GM18861 (cell line): Measurements from ENCODE around the gene CD55.
"Not testable (repeated sequence)": the region's sequence is repeated elsewhere in the genome, so short reads cannot be mapped to it uniquely, and the experiment has no call there.

ENCODE experiments used
- ATAC-seq: cut with Tn5 transposase; IDR thresholded peaks from one replicate; pipeline ENCODE4 v1.9.1; 2021; ENCODE audit not compliant: unreplicated experiment

Gene CD55

GRCh38 chr1:207305489-207305873 is 16.0 kb upstream of the CD55 start:
- no peak for ATAC-seq

- ATAC-seq: no peak
These were observed 15.5 kb upstream of the CD55 start for GRCh38 chr1:207306023-207306422.

GRCh38 chr1:207306603-207307002 is 14.9 kb upstream of the CD55 start:
- ATAC-seq: no peak

- ATAC-seq: no peak
These were observed 12.9 kb upstream of the CD55 start for GRCh38 chr1:207308451-207309190.

- ATAC-seq: peak; percentile 61
These were observed 11.7 kb upstream of the CD55 start for GRCh38 chr1:207309745-207310273.

GRCh38 chr1:207311888-207312603 is 9.4 kb upstream of the CD55 start:
- ATAC-seq: no peak

- no peak for ATAC-seq
These were observed 8.9 kb upstream of the CD55 start for GRCh38 chr1:207312604-207312920.

- no peak for ATAC-seq
These were observed 8.3 kb upstream of the CD55 start for GRCh38 chr1:207313131-207313530.

- no peak for ATAC-seq
These were observed 6.7 kb upstream of the CD55 start for GRCh38 chr1:207314816-207315215.

- ATAC-seq: no peak
These were observed 6.0 kb upstream of the CD55 start for GRCh38 chr1:207315435-207315834.

- ATAC-seq: no peak
These were observed 5.3 kb upstream of the CD55 start for GRCh38 chr1:207316141-207316540.

- no peak for ATAC-seq
These were observed 4.7 kb upstream of the CD55 start for GRCh38 chr1:207316622-207317391.

- no peak for ATAC-seq
These were observed 3.9 kb upstream of the CD55 start for GRCh38 chr1:207317561-207317960.

- ATAC-seq: no peak
These were observed 3.3 kb upstream of the CD55 start for GRCh38 chr1:207318072-207318619.

- ATAC-seq: no peak
These were observed 2.3 kb upstream of the CD55 start for GRCh38 chr1:207319199-207319598.

GRCh38 chr1:207320105-207320504 is 1.4 kb upstream of the CD55 start:
- not testable (repeated sequence) for ATAC-seq

- ATAC-seq: no peak
These were observed 540 bp downstream of the CD55 start for GRCh38 chr1:207321790-207322645.

GRCh38 chr1:207323425-207324225 is 2.1 kb downstream of the CD55 start:
- ATAC-seq: no peak

- no peak for ATAC-seq
These were observed 6.5 kb downstream of the CD55 start for GRCh38 chr1:207328004-207328403.
